ENCODE results near the gene SMIM14. TPM values are rescaled to one million over a fixed set of nuclear protein-coding genes. Genes with fewer than 3 reads are reported as not detected.

SMIM14 gene
- total and polyA plus RNA-seq, 2 of the 8 experiments (the other 6 are each of a cell fraction or from before 2014, with no cell fraction given): 29.1 to 31.0 TPM

DNA sequence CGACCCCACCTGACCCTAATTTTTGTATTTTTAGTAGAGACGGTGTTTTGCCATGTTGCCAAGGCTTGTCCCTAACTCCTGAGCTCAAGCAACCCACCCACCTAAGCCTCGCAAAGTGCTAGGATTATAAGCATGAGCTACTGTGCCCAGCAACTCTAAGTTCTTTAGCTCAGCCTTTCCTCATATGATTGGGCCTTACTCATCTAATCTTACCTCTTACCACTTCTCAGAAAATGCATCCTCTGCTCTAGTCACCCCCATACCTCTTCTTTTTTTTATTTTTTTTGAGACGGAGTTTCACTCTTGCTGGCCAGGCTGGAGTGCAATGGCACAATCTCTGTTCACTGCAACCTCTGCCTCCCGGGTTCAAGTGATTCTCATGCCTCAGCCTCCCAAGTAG lies 75.9 kb downstream of the SMIM14 start:
- H3K18ac ChIP-seq (ENCODE audit: extremely low read depth, low read length): no peak overlapping the region
- H3K27ac ChIP-seq (ENCODE audit: low read depth, low read length): no peak overlapping the region
- no peak overlapping the region for H2BK15ac ChIP-seq (ENCODE audit: low read length)
- no peaks in the 10 kb centered on the region for H3K27me3 ChIP-seq (replicated peaks in 1 of 4; ENCODE audit: control insufficient read depth in 3 of 4, extremely low read depth in 1 of 4, insufficient read depth in 3 of 4, low read length in 3 of 4)
- H2AFZ ChIP-seq (ENCODE audit: low read length): no peak overlapping the region
- 89% methylated on average over 5 of the region's 5 CpGs; no CpG with 5 or more reads in 1 of the 2 experiments for WGBS, 2 experiments (ENCODE audit: extremely low coverage in 1 of 2, insufficient coverage in 1 of 2, insufficient read length in 1 of 2, insufficient replicate concordance in 2 of 2, low coverage in 1 of 2, low lambda C conversion rate in 2 of 2, missing lambda C conversion rate in 1 of 2)
- DNase-seq (ENCODE audit: low read depth in 1 of 2, low spot score in 2 of 2) (no peak), FAIRE-seq (no peak)
- no peak overlapping the region for H3K23ac ChIP-seq (ENCODE audit: insufficient read length)
- no peak overlapping the region for H3K4ac ChIP-seq (replicated peaks; ENCODE audit: insufficient read length, low read depth, low read length)
- H3K14ac ChIP-seq (ENCODE audit: insufficient read length): no peak overlapping the region
- H4K91ac ChIP-seq (replicated peaks; ENCODE audit: insufficient read length, low read length): no peak overlapping the region
- TF ChIP-seq BACH1 (IDR thresholded peaks at IDR 0.05; ENCODE audit: low read length) (no peak), CEBPB (IDR thresholded peaks at IDR 0.05; ENCODE audit: low read depth, low read length) (no peak), BCL11A (IDR thresholded peaks at IDR 0.05; ENCODE audit: low read depth in 2 of 2, low read length in 2 of 2) (no peak), CHD1 (IDR thresholded peaks at IDR 0.05; ENCODE audit: low read depth, low read length) (no peak), CHD2 (IDR thresholded peaks at IDR 0.05; ENCODE audit: low read length) (no peak), HDAC6 (IDR thresholded peaks at IDR 0.05; ENCODE audit: low read depth, low read length) (no peak), TAF7 (optimal IDR thresholded peaks at IDR 0.05; ENCODE audit: borderline replicate concordance, low read depth, low read length) (no peak), JUND (IDR thresholded peaks at IDR 0.05; ENCODE audit: low read length) (no peak), ASH2L (IDR thresholded peaks at IDR 0.05; ENCODE audit: low read length) (no peak), ZNF274 (IDR thresholded peaks at IDR 0.05; ENCODE audit: borderline replicate concordance, extremely low read depth, low read length) (no peak), CREB1 (IDR thresholded peaks at IDR 0.05) (no peak), YY1 (IDR thresholded peaks at IDR 0.05; ENCODE audit: low read depth, low read length) (no peak), RAD21 (IDR thresholded peaks at IDR 0.05 in 1 of 2, conservative IDR thresholded peaks at IDR 0.05 in 1 of 2; ENCODE audit: low read depth in 2 of 2, low read length in 2 of 2) (no peak), GTF2F1 (IDR thresholded peaks at IDR 0.05; ENCODE audit: borderline replicate concordance, low read depth, low read length) (no peak)
- TF ChIP-seq, protein P1, sequence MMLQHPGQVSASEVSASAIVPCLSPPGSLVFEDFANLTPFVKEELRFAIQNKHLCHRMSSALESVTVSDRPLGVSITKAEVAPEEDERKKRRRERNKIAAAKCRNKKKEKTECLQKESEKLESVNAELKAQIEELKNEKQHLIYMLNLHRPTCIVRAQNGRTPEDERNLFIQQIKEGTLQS (IDR thresholded peaks at IDR 0.05; ENCODE audit: insufficient read depth, low read depth, low read length): no peak
- ChIA-PET POLR2A (ENCODE audit: partially characterized antibody) (interaction anchor here (1.3 to 1.5 kb wide), 2 partner anchors 36 to 43 kb away, joined by 3 to 4 read pairs; partner anchors contain the start of gene UGDH), CTCF (ENCODE audit: partially characterized antibody) (interaction anchor here (0.6 to 0.8 kb wide), 2 partner anchors 47 to 126 kb away, joined by 3 read pairs; no protein-coding TSS in a partner anchor)
- H2BK12ac ChIP-seq (ENCODE audit: low read depth, low read length): no peak overlapping the region
- no peak overlapping the region for H3K4me3 ChIP-seq (ENCODE audit: extremely low read depth in 1 of 4, insufficient read depth in 2 of 4, low read depth in 3 of 4, low read length in 4 of 4)
- no peak overlapping the region for H4K5ac ChIP-seq (ENCODE audit: insufficient read length, low read depth, low read length)
- no peak overlapping the region for H2BK5ac ChIP-seq (ENCODE audit: low read depth, low read length)
- peaks cover 3 to 5% of the 10 kb centered on the region in 2 experiments; a peak in 1 of 4 replicates for H3K9me3 ChIP-seq (ENCODE audit: insufficient read depth in 2 of 2, low read depth in 1 of 2, low read length in 1 of 2)
- no peak overlapping the region for H4K8ac ChIP-seq (ENCODE audit: extremely low read depth, insufficient read depth, low read length)
- H3K23me2 ChIP-seq (ENCODE audit: low read depth, low read length): no peaks in the 10 kb centered on the region
- peaks cover 0 to 14% (median 2%) of the 10 kb centered on the region in 4 experiments; a peak in 3 of 8 replicates for H3K36me3 ChIP-seq (ENCODE audit: control insufficient read depth in 2 of 4, insufficient read depth in 4 of 4, low read length in 3 of 4)
- H3K79me2 ChIP-seq (ENCODE audit: control insufficient read depth in 1 of 2, insufficient read depth in 2 of 2, low read length in 2 of 2): no peaks in the 10 kb centered on the region; a peak in 1 of 4 replicates
- peaks cover 0 to 3% (median 0%) of the 10 kb centered on the region in 4 experiments; a peak in 1 of 7 replicates for H3K4me1 ChIP-seq (replicated peaks in 1 of 4; ENCODE audit: control insufficient read depth in 3 of 4, insufficient read depth in 4 of 4, low read length in 3 of 4)
- H2AK5ac ChIP-seq (ENCODE audit: low read depth, low read length): no peak overlapping the region
- H3K79me1 ChIP-seq (ENCODE audit: low read depth, low read length): no peaks in the 10 kb centered on the region
- H3K4me2 ChIP-seq (ENCODE audit: insufficient read depth in 1 of 2, low read depth in 2 of 2, low read length in 2 of 2): no peak overlapping the region
- no peak overlapping the region for H2BK120ac ChIP-seq (replicated peaks; ENCODE audit: low read depth, low read length)
- no peak overlapping the region for H3K9ac ChIP-seq (replicated peaks in 1 of 4; ENCODE audit: extremely low read depth in 1 of 4, low read depth in 3 of 4, low read length in 3 of 4)
- H4K20me1 ChIP-seq (replicated peaks in 1 of 2; ENCODE audit: control insufficient read depth in 1 of 2, insufficient read depth in 2 of 2, low read length in 2 of 2): no peaks in the 10 kb centered on the region
- H3K56ac ChIP-seq (replicated peaks; ENCODE audit: insufficient read length, low read depth, low read length): no peak overlapping the region
- H2BK20ac ChIP-seq (ENCODE audit: low read length): no peak overlapping the region
